PC-3 (cell line): ENCODE results near the gene TMEM167B. TPM values are rescaled to one million over a fixed set of nuclear protein-coding genes. Genes with fewer than 3 reads are reported as not detected.

Experiments used
- ATAC-seq: fragments of 200-7000 bp; cut with Tn5 transposase; 2 replicates; pipeline ENCODE4 v1.9.1; 2020; ENCODE audit warnings: mild to moderate bottlenecking, moderate library complexity
- BruUV-seq: library from RNA; stranded (reverse); fragments of 400-500 nt; replicated peaks from 2 replicates; lab custom pipeline; 2021; lab: Mats Ljungman, UMichigan
- CTCF ChIA-PET: fragments of 300-600 bp; sonication (Branson Sonifier 250); formaldehyde crosslinking; loops from one replicate; lab custom pipeline; 2022; ENCODE audit warnings: antibody characterized with exemption; lab: Charles Lee
- POLR2A ChIA-PET: fragments of 300-600 bp; sonication (Branson Sonifier 250); formaldehyde crosslinking; loops from one replicate; lab custom pipeline; 2022; ENCODE audit warnings: antibody characterized with exemption; ENCODE audit not compliant: unreplicated experiment; lab: Charles Lee
- DNase-seq: peaks from one replicate; pipeline ENCODE4 v3.0.0-alpha.2; 2015
- H2AFZ ChIP-seq: fragments of 300-600 bp; sonication (generic); 2 replicates; pipeline ENCODE4 v1.6.0; 2016; ENCODE audit warnings: antibody characterized with exemption, low read length
- H3F3A ChIP-seq: fragments of 300-600 bp; sonication (generic); one replicate; pipeline ENCODE4 v1.6.0; 2017; ENCODE audit warnings: antibody characterized with exemption, low read length, control low read depth, mild to moderate bottlenecking; ENCODE audit not compliant: unreplicated experiment
- H3K27ac ChIP-seq: fragments of 300-600 bp; sonication (generic); 2 replicates; pipeline ENCODE4 v1.5.1; 2016; ENCODE audit warnings: mild to moderate bottlenecking, low read length
- H3K27me3 ChIP-seq: fragments of 300-600 bp; sonication (generic); 2 replicates; pipeline ENCODE4 v1.6.1; 2016; ENCODE audit warnings: low read length, mixed read lengths
- H3K36me3 ChIP-seq: fragments of 300-600 bp; sonication (generic); 2 replicates; pipeline ENCODE4 v1.6.1; 2016; ENCODE audit warnings: low read depth, mixed run types, low read length, mixed read lengths
- H3K4me1 ChIP-seq: fragments of 300-600 bp; sonication (generic); 2 replicates; pipeline ENCODE4 v1.5.1; 2016; ENCODE audit warnings: low read length; ENCODE audit not compliant: insufficient read depth
- H3K4me2 ChIP-seq: fragments of 300-600 bp; sonication (generic); 2 replicates; pipeline ENCODE4 v1.6.0; 2016; ENCODE audit warnings: low read length
- H3K4me3 ChIP-seq: fragments of 300-600 bp; sonication (generic); 2 replicates; pipeline ENCODE4 v1.5.1; 2016; ENCODE audit warnings: mild to moderate bottlenecking, low read length, mixed read lengths
- H3K79me2 ChIP-seq: fragments of 300-600 bp; sonication (generic); 2 replicates; pipeline ENCODE4 v1.6.1; 2017; ENCODE audit warnings: low read length, mixed read lengths
- H3K9ac ChIP-seq: fragments of 300-600 bp; sonication (generic); 2 replicates; pipeline ENCODE4 v1.6.0; 2016; ENCODE audit warnings: mild to moderate bottlenecking, low read length
- H3K9me2 ChIP-seq: fragments of 300-600 bp; sonication (generic); replicated peaks from 2 replicates; pipeline ENCODE4 v1.6.1; 2016; ENCODE audit warnings: mixed run types, low read length, mixed read lengths
- H3K9me3 ChIP-seq: fragments of 300-600 bp; sonication (generic); 2 replicates; pipeline ENCODE4 v1.6.1; 2016; ENCODE audit warnings: low read length, mixed read lengths
- H4K20me1 ChIP-seq: fragments of 300-600 bp; sonication (generic); 2 replicates; pipeline ENCODE4 v1.6.1; 2016; ENCODE audit warnings: low read length, mixed read lengths
- EZH2 ChIP-seq: fragments of 300-600 bp; sonication (generic); IDR thresholded peaks from one replicate; pipeline ENCODE4 v1.6.1; 2017; ENCODE audit warnings: antibody characterized with exemption, mild to moderate bottlenecking, low read length; ENCODE audit not compliant: unreplicated experiment
- EZH2phosphoT487 ChIP-seq: fragments of 300-600 bp; sonication (generic); IDR thresholded peaks from 2 replicates; pipeline ENCODE4 v1.6.1; 2018; ENCODE audit warnings: mild to moderate bottlenecking, antibody characterized with exemption, low read length, borderline replicate concordance
- intact Hi-C: fragments of 100-400 bp; cut with micrococcal nuclease; formaldehyde crosslinking; loops from 2 replicates; pipeline ENCODE4 v1.9.0; 2023
- total RNA-seq: library from RNA; depleted of rRNA; stranded (reverse); fragments of >200 nt; gene quantifications from 2 replicates; pipeline ENCODE4 v1.2.3, GENCODE V29; 2014
- TF ChIP-seq, protein P1 (sequence below): fragments of 300-600 bp; sonication (generic); conservative IDR thresholded peaks from 2 replicates; pipeline ENCODE4 v1.5.1; 2017; ENCODE audit warnings: antibody characterized with exemption, low read depth, mild to moderate bottlenecking, low read length

TMEM167B gene
- total RNA-seq, 1 experiment from 2014 or later = 27.7 TPM

DNA sequence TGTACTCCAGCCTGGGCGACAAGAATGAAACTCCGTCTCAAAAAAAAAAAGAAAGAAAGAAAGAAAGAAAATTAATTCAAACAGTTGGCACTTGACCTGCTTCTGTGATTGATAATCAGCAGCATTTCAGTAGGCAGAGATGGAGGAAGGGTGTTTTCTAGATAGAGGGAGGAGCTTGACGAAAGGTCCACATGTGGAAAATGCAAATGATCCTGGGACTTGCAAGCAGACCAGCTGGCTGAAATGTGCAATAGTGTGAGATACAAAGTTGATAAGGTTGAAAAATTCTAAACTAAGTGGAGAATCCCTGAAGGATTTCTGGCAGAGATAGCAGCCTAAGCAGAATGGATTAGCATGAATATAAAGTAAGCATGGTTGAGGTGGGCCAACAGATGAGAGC lies 27.5 kb downstream of the TMEM167B start:
- POLR2A ChIA-PET = no interaction called here
- intact Hi-C loops = no loop called here
- CTCF ChIA-PET = no interaction called here
- Histone ChIP-seq H3K27me3 (peaks cover 25% of the 10 kb centered on the region), H3K9me3 (no peaks in the 10 kb centered on the region), H3K4me2 (no peak overlapping the region), H3F3A (no peaks in the 10 kb centered on the region), H3K9ac (no peak overlapping the region), H2AFZ (no peak overlapping the region), H3K79me2 (no peaks in the 10 kb centered on the region), H3K27ac (no peak overlapping the region), H4K20me1 (no peaks in the 10 kb centered on the region), H3K9me2 (no peaks in the 10 kb centered on the region), H3K4me3 (no peak overlapping the region), H3K36me3 (no peaks in the 10 kb centered on the region), H3K4me1 (0 out of 2 replicates have a peak, but pooled peaks cover 4% of the 10 kb centered on the region)
- ATAC-seq (no peak), DNase-seq (no peak)
- no TSS peak for BruUV-seq
- TF ChIP-seq EZH2 (no peak), EZH2phosphoT487 (no peak)
- TF ChIP-seq, protein P1, sequence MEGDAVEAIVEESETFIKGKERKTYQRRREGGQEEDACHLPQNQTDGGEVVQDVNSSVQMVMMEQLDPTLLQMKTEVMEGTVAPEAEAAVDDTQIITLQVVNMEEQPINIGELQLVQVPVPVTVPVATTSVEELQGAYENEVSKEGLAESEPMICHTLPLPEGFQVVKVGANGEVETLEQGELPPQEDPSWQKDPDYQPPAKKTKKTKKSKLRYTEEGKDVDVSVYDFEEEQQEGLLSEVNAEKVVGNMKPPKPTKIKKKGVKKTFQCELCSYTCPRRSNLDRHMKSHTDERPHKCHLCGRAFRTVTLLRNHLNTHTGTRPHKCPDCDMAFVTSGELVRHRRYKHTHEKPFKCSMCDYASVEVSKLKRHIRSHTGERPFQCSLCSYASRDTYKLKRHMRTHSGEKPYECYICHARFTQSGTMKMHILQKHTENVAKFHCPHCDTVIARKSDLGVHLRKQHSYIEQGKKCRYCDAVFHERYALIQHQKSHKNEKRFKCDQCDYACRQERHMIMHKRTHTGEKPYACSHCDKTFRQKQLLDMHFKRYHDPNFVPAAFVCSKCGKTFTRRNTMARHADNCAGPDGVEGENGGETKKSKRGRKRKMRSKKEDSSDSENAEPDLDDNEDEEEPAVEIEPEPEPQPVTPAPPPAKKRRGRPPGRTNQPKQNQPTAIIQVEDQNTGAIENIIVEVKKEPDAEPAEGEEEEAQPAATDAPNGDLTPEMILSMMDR = no peak

DNA sequence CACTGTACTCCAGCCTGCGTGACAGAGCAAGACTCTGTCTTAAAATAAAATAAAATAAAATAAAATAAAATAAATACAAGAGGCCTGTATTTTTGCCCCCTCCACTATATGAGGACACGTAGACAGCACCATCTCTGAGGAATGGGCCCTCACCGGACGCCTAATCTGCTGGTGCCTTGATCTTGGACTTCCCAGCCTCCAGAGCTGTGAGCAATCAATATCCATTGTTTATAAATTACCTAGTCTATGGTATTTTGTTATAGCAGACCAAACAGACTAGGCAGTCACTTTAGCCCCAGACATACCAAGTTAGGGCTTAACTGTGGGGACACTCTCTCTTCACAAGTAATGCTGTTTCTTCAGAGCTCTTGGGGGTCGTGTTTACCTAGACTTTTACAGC lies 29.8 kb downstream of the TMEM167B start:
- Histone ChIP-seq H3K9ac (no peak overlapping the region), H2AFZ (no peak overlapping the region), H4K20me1 (no peaks in the 10 kb centered on the region), H3K36me3 (no peaks in the 10 kb centered on the region), H3F3A (no peaks in the 10 kb centered on the region), H3K27ac (no peak overlapping the region), H3K27me3 (0 out of 2 replicates have a peak, but pooled peaks cover 5% of the 10 kb centered on the region), H3K4me2 (no peak overlapping the region), H3K4me3 (no peak overlapping the region), H3K79me2 (no peaks in the 10 kb centered on the region), H3K9me2 (no peaks in the 10 kb centered on the region), H3K9me3 (no peaks in the 10 kb centered on the region), H3K4me1 (no peaks in the 10 kb centered on the region)
- TF ChIP-seq EZH2phosphoT487 (no peak), EZH2 (no peak)
- TF ChIP-seq, protein P1 = no peak
- no peak for ATAC-seq
- BruUV-seq = no TSS peak
- intact Hi-C loops = no loop called here
- no peak for DNase-seq
- ChIA-PET CTCF (interaction anchor here (0.6 kb wide), 1 partner anchor 153 kb away, joined by 3 read pairs; no protein-coding TSS in a partner anchor), POLR2A (no interaction called here)

DNA sequence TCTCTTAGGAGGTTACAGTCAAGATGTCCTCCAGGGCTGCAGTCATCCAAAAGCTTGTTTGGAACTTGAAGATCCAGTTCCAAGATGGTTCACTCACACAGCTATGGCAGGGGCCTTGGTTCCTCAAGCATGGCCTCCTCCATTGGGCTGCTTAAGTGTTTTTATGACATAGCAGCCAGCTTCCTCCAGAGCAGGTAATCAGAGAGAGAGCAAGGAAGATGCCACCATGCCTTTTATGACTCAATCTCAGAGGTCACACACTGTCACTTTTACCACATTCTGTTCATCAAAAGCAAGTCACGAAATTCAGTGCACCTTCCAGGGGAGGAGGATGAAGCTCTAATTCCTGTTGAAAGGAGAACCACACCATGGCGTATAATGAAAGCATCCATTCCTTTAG lies 40.5 kb downstream of the TMEM167B start:
- no peak overlapping the region for H2AFZ ChIP-seq
- no peaks in the 10 kb centered on the region for H3K4me1 ChIP-seq
- POLR2A ChIA-PET = no interaction called here
- no peak for ATAC-seq
- H3K36me3 ChIP-seq = no peaks in the 10 kb centered on the region
- no TSS peak for BruUV-seq
- H3F3A ChIP-seq = no peaks in the 10 kb centered on the region
- H3K4me2 ChIP-seq = no peak overlapping the region
- intact Hi-C loops = no loop called here
- no peak overlapping the region for H3K4me3 ChIP-seq
- CTCF ChIA-PET = no interaction called here
- H3K9me3 ChIP-seq = no peaks in the 10 kb centered on the region
- H3K27me3 ChIP-seq = no peaks in the 10 kb centered on the region
- H3K9ac ChIP-seq = no peak overlapping the region
- no peak overlapping the region for H3K27ac ChIP-seq
- no peaks in the 10 kb centered on the region for H3K79me2 ChIP-seq
- no peaks in the 10 kb centered on the region for H3K9me2 ChIP-seq
- H4K20me1 ChIP-seq = no peaks in the 10 kb centered on the region
- no peak for DNase-seq
- no peak for TF ChIP-seq EZH2
- TF ChIP-seq EZH2phosphoT487 = no peak
- TF ChIP-seq, protein P1 = no peak
